Activated gamma-delta T cell treated with Interleukin-2 at 50 U/mL for 16 hours (primary cell): Measurements from ENCODE around the gene PTPRC.

Experiments used
- DNase-seq: peaks from one replicate; pipeline ENCODE4 v3.0.0-alpha.2; 2020

PTPRC gene

DNA sequence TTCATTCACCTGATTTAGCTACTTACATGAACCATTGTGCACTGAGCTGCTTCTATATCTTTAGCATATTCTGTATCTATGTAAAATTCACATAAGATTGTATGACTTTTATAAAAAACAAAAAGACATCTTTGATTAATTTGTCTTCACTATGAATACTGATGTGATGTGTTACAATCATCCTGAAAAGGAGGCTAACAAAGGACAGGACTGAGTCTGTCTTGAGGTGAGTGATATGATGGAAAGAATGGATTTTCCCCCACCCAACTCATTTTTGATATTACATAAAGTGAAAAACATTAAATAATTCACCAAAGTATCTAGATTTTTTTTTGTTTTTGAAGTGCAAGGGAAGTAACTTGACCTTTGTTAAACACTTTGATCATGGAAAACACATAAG lies 9.8 kb downstream of the PTPRC start:
- no peak for DNase-seq

DNA sequence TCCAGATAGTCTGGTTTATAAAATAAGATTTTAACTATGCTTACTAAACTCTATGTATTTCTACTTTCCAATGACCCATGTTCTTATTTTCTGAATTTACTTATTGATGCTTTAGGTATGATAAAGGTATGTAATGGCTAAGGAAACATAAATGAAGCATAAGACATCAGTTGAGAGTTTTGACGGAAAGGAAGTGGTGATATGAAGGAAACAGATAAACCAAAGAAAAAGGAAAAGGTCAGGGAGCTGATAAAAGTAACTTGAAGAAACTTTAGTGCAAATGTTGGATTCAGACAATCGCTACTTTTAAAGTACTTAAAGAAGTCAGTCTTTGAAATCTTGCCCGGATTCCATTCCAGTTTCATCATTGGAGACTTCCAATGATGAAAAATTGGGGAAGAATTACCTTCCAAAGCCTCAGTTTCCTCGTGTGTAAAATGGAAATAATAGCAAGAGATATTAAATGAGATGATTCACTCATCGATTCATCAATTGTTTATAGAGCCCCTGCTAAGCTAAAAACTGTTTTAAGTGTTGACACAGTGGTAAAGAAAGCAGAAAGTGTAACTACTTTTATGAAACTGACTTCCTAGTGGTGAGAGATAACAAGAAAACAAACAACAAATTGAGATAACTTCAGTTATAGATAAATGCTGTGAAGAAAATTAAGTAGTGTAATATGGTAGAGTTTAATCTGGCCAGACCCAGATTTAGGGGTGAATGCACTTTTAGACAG lies 10.6 kb downstream of the PTPRC start:
- no peak for DNase-seq

DNA sequence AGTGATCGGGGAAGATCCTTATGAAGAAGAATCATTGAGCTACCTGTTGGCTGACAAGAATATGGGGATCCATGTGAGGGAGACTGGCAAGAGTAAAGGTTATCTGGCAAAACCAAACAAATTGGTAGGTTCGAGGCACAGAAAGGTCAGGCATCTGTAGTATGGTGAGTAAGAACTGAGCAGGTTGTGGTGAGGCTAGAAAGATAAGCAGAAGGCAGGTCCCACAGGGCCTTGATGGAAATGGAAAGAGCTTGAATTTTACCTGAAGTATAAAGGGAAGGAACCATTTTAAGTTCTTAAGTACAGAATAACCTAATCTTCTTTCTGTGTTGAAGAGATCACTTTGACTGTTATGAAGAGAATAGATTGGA lies 11.1 kb downstream of the PTPRC start:
- DNase-seq = no peak

GRCh38 chr1:198650506-198650905 lies 11.7 kb downstream of the PTPRC start:
- no peak for DNase-seq

DNA sequence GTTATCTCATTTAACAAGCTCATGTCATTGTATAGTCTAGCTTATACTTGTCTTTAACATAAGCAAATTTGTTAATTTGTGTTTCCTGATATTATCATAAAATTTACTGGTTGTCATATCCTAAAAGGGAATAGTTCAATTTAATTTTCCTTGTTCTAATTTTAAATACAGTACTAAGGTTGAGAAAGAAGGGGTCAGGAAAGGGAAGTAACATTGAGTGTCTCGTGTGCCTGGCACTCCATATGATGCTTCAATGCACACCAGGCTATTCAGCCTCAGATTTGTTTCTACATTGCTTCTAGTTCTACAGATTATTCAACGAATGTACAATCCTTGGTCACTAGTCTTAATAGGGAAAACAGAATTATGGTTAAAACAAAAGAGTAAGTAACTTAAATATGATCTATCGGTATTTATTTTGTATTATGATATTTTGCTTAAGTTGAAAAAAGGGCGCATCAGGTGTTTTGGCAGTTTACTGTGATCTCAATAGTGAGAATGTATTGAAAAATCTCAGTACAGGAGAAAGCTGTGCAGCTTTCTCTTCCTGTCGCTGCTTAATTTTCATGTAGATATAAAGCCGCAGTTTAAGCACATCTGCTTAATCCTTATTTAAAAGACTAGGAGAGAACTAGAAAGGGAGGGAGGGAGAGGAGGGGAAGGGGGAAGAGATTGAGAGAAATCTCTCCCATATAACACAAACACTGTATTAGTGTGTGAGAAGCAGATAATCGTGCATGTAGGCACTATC lies 13.0 kb downstream of the PTPRC start:
- no peak for DNase-seq

GRCh38 chr1:198653808-198654413 lies 15.1 kb downstream of the PTPRC start:
- DNase-seq = no peak

GRCh38 chr1:198655459-198656121 lies 16.8 kb downstream of the PTPRC start:
- DNase-seq = no peak

- peak; percentile 66 for DNase-seq
Measured at GRCh38 chr1:198656500-198656932, 17.7 kb downstream of the PTPRC start.

GRCh38 chr1:198657550-198658064 lies 18.8 kb downstream of the PTPRC start:
- DNase-seq = no peak

DNA sequence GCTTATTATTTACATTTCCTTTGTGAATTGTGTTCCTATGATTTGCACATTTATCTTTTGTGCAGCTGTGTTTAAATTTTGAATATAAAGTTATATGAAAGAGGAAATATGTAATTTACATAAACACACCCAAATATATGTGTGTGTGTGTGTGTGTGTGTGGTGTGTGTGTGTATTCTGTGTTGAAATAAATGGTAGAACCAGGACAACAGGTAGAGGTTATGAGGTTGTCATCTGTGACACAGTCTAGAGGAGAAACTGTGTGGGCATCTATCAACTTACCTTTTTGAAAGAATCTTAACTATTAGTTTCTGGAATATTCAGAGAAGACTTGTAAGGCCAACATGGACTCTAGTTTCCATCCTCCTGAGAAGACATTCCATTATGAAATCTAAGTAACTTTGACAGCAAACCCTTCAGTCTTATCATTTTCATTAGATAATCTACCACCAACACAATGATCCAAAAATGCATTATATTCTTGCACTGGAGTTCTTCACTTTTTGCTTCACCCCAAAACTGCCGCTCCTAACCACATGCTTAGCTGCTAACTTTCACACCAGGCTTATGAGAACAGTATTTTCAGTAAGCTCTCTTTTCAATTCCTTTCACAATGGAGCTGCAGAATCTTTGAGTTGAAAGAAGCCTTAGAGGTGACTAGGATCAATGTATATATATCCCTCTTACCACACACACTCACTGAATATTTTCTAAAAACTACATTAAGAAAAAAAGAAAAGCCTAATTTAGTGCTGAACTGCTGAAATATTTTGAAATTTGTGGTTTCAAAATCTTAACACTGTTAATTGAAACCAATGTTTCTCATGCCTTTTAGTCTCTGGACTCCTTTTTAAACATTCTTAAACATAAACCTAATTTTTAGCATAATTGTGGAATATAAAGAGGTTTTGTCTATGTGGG lies 21.8 kb downstream of the PTPRC start:
- no peak for DNase-seq

- no peak for DNase-seq
Measured at GRCh38 chr1:198662821-198663220, 24.0 kb downstream of the PTPRC start.

DNA sequence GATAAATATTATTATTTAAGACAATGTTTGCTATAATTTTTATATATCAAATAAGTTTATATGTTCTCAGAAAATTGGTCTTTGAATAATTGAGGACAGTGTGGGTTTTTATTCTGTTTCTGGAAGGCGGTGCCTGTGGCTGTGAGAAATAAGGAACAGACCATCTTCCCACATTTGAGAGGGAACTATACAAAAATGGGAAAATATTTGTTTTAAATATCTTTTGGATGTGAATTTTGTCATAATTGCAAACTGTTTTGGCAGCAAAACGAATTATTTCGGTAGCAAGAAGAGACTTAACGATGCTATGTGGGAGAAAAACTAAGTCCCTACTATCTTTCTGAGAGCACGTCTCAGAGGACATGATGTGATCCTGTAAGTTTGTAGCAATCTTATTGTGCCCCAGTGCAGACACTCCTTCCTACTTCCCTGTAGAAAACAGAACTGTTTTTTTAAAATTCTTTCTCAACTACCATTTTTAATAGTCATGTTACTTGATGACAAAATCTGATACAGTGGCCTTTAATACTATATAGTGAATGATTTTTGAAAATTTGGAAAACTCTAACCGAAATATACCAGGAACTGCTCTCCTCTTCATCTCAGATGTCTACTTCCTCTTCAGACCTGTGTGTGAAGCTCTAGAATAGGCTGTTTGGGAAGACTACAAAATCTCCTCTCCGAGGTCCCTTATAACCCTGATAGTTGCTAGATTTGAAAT lies 25.4 kb downstream of the PTPRC start:
- DNase-seq = no peak

- no peak for DNase-seq
Measured at GRCh38 chr1:198667186-198667585, 28.3 kb downstream of the PTPRC start.

- DNase-seq = no peak
Measured at GRCh38 chr1:198667807-198668206, 29.0 kb downstream of the PTPRC start.

GRCh38 chr1:198669023-198669698 lies 30.3 kb downstream of the PTPRC start:
- peak; percentile 41 for DNase-seq

DNA sequence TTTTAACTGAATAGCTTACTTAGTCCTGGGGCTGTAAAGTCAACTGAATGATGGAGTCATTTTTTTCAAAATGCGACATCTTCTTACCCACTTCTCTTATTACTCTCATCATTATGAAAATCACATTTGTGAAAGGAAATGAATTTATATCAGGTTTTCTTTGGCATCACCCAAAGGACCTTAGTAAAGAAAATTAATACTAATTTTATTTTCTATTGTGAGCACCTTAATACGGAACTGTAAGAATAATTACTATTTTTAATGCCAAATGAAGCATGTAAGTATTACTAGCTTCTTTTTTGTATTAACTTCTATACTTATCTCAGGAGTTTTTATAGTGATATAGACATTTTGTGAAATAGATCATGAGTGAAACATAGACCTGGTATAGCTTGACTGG lies 30.9 kb downstream of the PTPRC start:
- no peak for DNase-seq

DNA sequence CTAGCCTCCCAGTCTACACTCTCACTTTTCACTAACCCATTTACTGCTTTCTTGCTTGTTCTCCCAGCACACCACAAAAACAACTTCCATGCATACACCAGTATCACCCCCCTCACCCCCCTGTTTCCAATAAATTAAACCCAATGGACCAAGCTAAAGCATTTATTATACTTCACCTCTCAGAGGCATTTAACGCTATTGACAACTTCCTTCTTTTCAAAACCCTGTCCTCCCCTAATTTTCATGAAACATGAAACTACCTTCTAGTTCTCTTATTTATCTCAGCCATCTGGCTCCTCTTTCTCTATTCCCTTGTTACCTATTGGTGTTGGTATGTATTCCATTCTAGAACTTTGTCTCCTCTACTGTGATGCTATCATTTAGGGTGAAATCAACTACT lies 32.3 kb downstream of the PTPRC start:
- no peak for DNase-seq

DNA sequence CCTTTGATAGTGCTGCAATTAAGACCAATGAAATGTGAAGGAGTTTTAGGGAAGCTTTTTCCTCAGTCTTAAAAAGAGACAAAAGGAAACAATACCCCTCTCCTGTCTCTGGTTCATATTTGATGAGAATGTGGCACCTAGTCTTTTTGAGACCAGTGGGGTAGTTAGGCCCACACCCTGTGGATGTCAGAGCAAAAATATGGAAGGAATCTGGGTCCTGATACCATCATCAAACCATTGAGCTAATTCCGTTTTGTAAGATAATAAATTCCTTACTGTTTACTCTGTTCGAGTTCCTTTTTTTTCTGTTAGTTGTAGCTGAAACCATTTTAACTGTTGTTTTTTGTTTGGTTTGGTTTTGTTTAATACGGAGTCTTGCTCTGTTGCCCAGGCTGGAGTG lies 33.3 kb downstream of the PTPRC start:
- DNase-seq = no peak

- DNase-seq = no peak
Measured at GRCh38 chr1:198674009-198674408, 35.2 kb downstream of the PTPRC start.

DNA sequence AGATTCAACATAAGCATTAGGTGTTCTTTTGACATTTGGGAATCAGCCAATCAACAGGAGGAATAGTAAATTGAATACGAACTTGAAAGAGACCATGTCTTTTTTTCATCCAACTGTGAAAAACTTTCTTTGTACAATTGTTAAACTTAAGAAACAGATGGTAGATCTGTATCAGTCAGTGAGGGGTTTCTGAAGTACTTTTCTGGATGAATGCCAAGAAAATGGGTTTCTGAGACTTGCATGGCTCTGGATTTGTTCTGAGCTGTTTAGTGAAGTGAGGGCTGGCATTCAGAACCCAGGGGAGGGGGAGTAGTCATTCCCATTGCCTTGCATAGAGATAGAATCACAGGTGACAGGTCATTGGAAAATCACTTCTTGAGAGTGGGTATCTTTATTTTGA lies 37.4 kb downstream of the PTPRC start:
- no peak for DNase-seq

DNA sequence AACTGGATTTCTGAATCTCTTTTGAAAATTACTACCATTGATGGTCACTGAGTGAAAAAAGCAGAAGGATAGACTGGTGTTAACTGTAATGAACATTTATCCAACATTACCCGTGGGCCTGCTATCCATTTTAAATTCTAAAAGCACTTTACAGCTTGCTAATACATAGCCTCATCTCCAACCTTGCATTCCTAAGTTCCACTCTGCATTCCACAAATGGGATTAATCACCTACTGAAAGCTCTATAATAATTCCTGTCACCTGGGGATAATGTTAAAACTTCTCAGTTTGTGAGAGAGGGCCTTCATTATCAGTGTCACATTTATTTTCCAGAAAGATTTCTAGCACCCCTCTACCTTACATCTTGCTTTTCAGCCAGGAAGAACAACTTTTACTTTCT lies 38.2 kb downstream of the PTPRC start:
- no peak for DNase-seq
